ENCODE measurements around the gene LHFPL2.
"Not testable (repeated sequence)": the region's sequence is repeated elsewhere in the genome, so short reads cannot be mapped to it uniquely, and the experiment has no call there.

The LHFPL2 gene

GRCh38 chr5:78624011-78624541, 24.5 kb downstream of the LHFPL2 start:
- TF ChIP-seq CTCF (IDR thresholded peaks at IDR 0.05; ENCODE audit: low read depth, low read length, missing control alignments) = no peak
- no peak overlapping the region for H3K4me3 ChIP-seq (ENCODE audit: low read depth, low read length)
- no peak for DNase-seq (ENCODE audit: low read depth)

GRCh38 chr5:78622302-78622971, 26.1 kb downstream of the LHFPL2 start:
- H3K4me3 ChIP-seq (ENCODE audit: low read depth, low read length) = no peak overlapping the region
- no peak for TF ChIP-seq CTCF (IDR thresholded peaks at IDR 0.05; ENCODE audit: low read depth, low read length, missing control alignments)
- DNase-seq (ENCODE audit: low read depth) = no peak

- DNase-seq (ENCODE audit: low read depth) = no peak
- H3K4me3 ChIP-seq (ENCODE audit: low read depth, low read length) = no peak overlapping the region
- TF ChIP-seq CTCF (IDR thresholded peaks at IDR 0.05; ENCODE audit: low read depth, low read length, missing control alignments) = no peak
These were observed 27.3 kb downstream of the LHFPL2 start for GRCh38 chr5:78621291-78621738.

- not testable (repeated sequence) for DNase-seq (ENCODE audit: low read depth)
These were observed 28.5 kb downstream of the LHFPL2 start for GRCh38 chr5:78620119-78620518.

GRCh38 chr5:78618303-78618702, 30.3 kb downstream of the LHFPL2 start:
- TF ChIP-seq CTCF (IDR thresholded peaks at IDR 0.05; ENCODE audit: low read depth, low read length, missing control alignments) = no peak
- H3K4me3 ChIP-seq (ENCODE audit: low read depth, low read length) = no peak overlapping the region
- no peak for DNase-seq (ENCODE audit: low read depth)

More at GRCh38 chr5:78620119-78620518, 28.5 kb downstream of the LHFPL2 start:
- H3K4me3 ChIP-seq (ENCODE audit: low read depth, low read length) = not testable (repeated sequence)

GRCh38 chr5:78615697-78616096, 32.9 kb downstream of the LHFPL2 start:
- H3K4me3 ChIP-seq (ENCODE audit: low read depth, low read length) = no peak overlapping the region
- no peak for TF ChIP-seq CTCF (IDR thresholded peaks at IDR 0.05; ENCODE audit: low read depth, low read length, missing control alignments)
- no peak for DNase-seq (ENCODE audit: low read depth)

GRCh38 chr5:78614816-78615215, 33.8 kb downstream of the LHFPL2 start:
- no peak overlapping the region for H3K4me3 ChIP-seq (ENCODE audit: low read depth, low read length)
- TF ChIP-seq CTCF (IDR thresholded peaks at IDR 0.05; ENCODE audit: low read depth, low read length, missing control alignments) = no peak
- DNase-seq (ENCODE audit: low read depth) = no peak

All from GM12864 (cell line).